Hepatocyte (in vitro differentiated cells): ENCODE data around the gene ANKS3.

Experiments
- CTCF ChIP-seq: fragments of 200-600 bp; sonication (generic); IDR thresholded peaks from 2 replicates; pipeline ENCODE4 v1.5.1; 2016; ENCODE audit warnings: antibody characterized with exemption, mild to moderate bottlenecking; ENCODE audit not compliant: poor library complexity
- EZH2 ChIP-seq: fragments of 200-600 bp; sonication (generic); IDR thresholded peaks from 2 replicates; pipeline ENCODE4 v1.6.1; 2016; ENCODE audit warnings: antibody characterized with exemption, mild to moderate bottlenecking, borderline replicate concordance

- TF ChIP-seq CTCF (no peak), EZH2 (no peak)
Measured at GRCh38 chr16:4664538-4665418, 69.3 kb downstream of the ANKS3 start.
